HUES48 (cell line): ENCODE results near the gene SEMA3A.

Experiments used
- H3K27ac ChIP-seq: one replicate; pipeline ENCODE4 v1.7.0; 2013; ENCODE audit warnings: low read depth, low read length, inconsistent platforms
- H3K27me3 ChIP-seq: 2 replicates; pipeline ENCODE4 v1.6.1; 2013; ENCODE audit warnings: mild to moderate bottlenecking, low read length; ENCODE audit not compliant: control insufficient read depth, insufficient read depth
- H3K36me3 ChIP-seq: 2 replicates; pipeline ENCODE4 v1.6.1; 2013; ENCODE audit warnings: low read length; ENCODE audit not compliant: control insufficient read depth, insufficient read depth
- H3K4me1 ChIP-seq: 2 replicates; pipeline ENCODE4 v1.6.1; 2013; ENCODE audit warnings: mild to moderate bottlenecking, low read length; ENCODE audit not compliant: control insufficient read depth, insufficient read depth
- H3K4me3 ChIP-seq: 2 replicates; pipeline ENCODE4 v1.5.1; 2013; ENCODE audit warnings: mild to moderate bottlenecking, low read depth, low read length
- H3K9ac ChIP-seq: 2 replicates; pipeline ENCODE4 v1.6.1; 2013; ENCODE audit warnings: mild to moderate bottlenecking, low read depth, low read length, moderate library complexity
- H3K9me3 ChIP-seq: 2 replicates; pipeline ENCODE4 v1.6.1; 2013; ENCODE audit warnings: low read length; ENCODE audit not compliant: control insufficient read depth, insufficient read depth

Gene SEMA3A

GRCh38 chr7:84111842-84112241 lies 82.7 kb downstream of the SEMA3A start:
- no peak overlapping the region for H3K4me3 ChIP-seq
- no peak overlapping the region for H3K9ac ChIP-seq
- no peaks in the 10 kb centered on the region; the same call in 1 of the 2 replicates for H3K36me3 ChIP-seq
- peak overlapping the region; percentile 76 for H3K27ac ChIP-seq
- H3K4me1 ChIP-seq, result peaks cover 74% of the 10 kb centered on the region
- no peaks in the 10 kb centered on the region for H3K27me3 ChIP-seq
- no peaks in the 10 kb centered on the region for H3K9me3 ChIP-seq

GRCh38 chr7:84110400-84110799 lies 84.2 kb downstream of the SEMA3A start:
- Histone ChIP-seq H3K4me3 (peak overlapping the region; percentile 5; the same call in 1 of the 2 replicates), H3K27me3 (no peaks in the 10 kb centered on the region), H3K4me1 (peaks cover 82% of the 10 kb centered on the region), H3K36me3 (no peaks in the 10 kb centered on the region; the same call in 1 of the 2 replicates), H3K9me3 (no peaks in the 10 kb centered on the region), H3K27ac (peak overlapping the region; percentile 76), H3K9ac (peak overlapping the region; percentile 10; the same call in 1 of the 2 replicates)

GRCh38 chr7:84108787-84109186 lies 85.8 kb downstream of the SEMA3A start:
- Histone ChIP-seq H3K27ac (no peak overlapping the region), H3K9me3 (no peaks in the 10 kb centered on the region), H3K9ac (no peak overlapping the region), H3K4me3 (no peak overlapping the region), H3K4me1 (peaks cover 85% of the 10 kb centered on the region), H3K27me3 (no peaks in the 10 kb centered on the region), H3K36me3 (no peaks in the 10 kb centered on the region; the same call in 1 of the 2 replicates)

- H3K9ac ChIP-seq, result no peak overlapping the region
- no peaks in the 10 kb centered on the region for H3K9me3 ChIP-seq
- H3K36me3 ChIP-seq, result no peaks in the 10 kb centered on the region; the same call in 1 of the 2 replicates
- peaks cover 79% of the 10 kb centered on the region for H3K4me1 ChIP-seq
- no peak overlapping the region for H3K4me3 ChIP-seq
- no peaks in the 10 kb centered on the region for H3K27me3 ChIP-seq
- peak overlapping the region; percentile 58 for H3K27ac ChIP-seq
Observed at GRCh38 chr7:84108119-84108518, 86.5 kb downstream of the SEMA3A start.

- Histone ChIP-seq H3K9me3 (no peaks in the 10 kb centered on the region), H3K4me1 (peaks cover 70% of the 10 kb centered on the region), H3K4me3 (no peak overlapping the region), H3K36me3 (no peaks in the 10 kb centered on the region; the same call in 1 of the 2 replicates), H3K9ac (no peak overlapping the region), H3K27ac (peak overlapping the region; percentile 54), H3K27me3 (no peaks in the 10 kb centered on the region)
Observed at GRCh38 chr7:84107259-84107658, 87.3 kb downstream of the SEMA3A start.

GRCh38 chr7:84106291-84106690 lies 88.3 kb downstream of the SEMA3A start:
- H3K4me3 ChIP-seq, result no peak overlapping the region
- no peaks in the 10 kb centered on the region for H3K27me3 ChIP-seq
- H3K4me1 ChIP-seq, result peaks cover 60% of the 10 kb centered on the region
- no peak overlapping the region for H3K9ac ChIP-seq
- no peaks in the 10 kb centered on the region for H3K9me3 ChIP-seq
- no peaks in the 10 kb centered on the region; the same call in 1 of the 2 replicates for H3K36me3 ChIP-seq
- H3K27ac ChIP-seq, result no peak overlapping the region

GRCh38 chr7:84105586-84105985 lies 89.0 kb downstream of the SEMA3A start:
- no peak overlapping the region for H3K4me3 ChIP-seq
- no peak overlapping the region for H3K9ac ChIP-seq
- H3K4me1 ChIP-seq, result peaks cover 53% of the 10 kb centered on the region
- H3K9me3 ChIP-seq, result no peaks in the 10 kb centered on the region
- H3K27me3 ChIP-seq, result no peaks in the 10 kb centered on the region
- H3K27ac ChIP-seq, result no peak overlapping the region
- H3K36me3 ChIP-seq, result no peaks in the 10 kb centered on the region; the same call in 1 of the 2 replicates

GRCh38 chr7:84104826-84105225 lies 89.8 kb downstream of the SEMA3A start:
- Histone ChIP-seq H3K9ac (no peak overlapping the region), H3K9me3 (no peaks in the 10 kb centered on the region), H3K27ac (no peak overlapping the region), H3K4me3 (no peak overlapping the region), H3K36me3 (no peaks in the 10 kb centered on the region; the same call in 1 of the 2 replicates), H3K27me3 (no peaks in the 10 kb centered on the region), H3K4me1 (peaks cover 46% of the 10 kb centered on the region)

GRCh38 chr7:84102213-84102612 lies 92.4 kb downstream of the SEMA3A start:
- Histone ChIP-seq H3K4me3 (no peak overlapping the region), H3K9ac (no peak overlapping the region), H3K36me3 (no peaks in the 10 kb centered on the region), H3K27me3 (no peaks in the 10 kb centered on the region), H3K9me3 (no peaks in the 10 kb centered on the region), H3K4me1 (peaks cover 22% of the 10 kb centered on the region; the same call in 1 of the 2 replicates), H3K27ac (no peak overlapping the region)

- H3K4me1 ChIP-seq, result peaks cover 11% of the 10 kb centered on the region; the same call in 1 of the 2 replicates
- no peak overlapping the region for H3K9ac ChIP-seq
- H3K27me3 ChIP-seq, result no peaks in the 10 kb centered on the region
- H3K4me3 ChIP-seq, result no peak overlapping the region
- H3K27ac ChIP-seq, result no peak overlapping the region
- no peaks in the 10 kb centered on the region for H3K36me3 ChIP-seq
- no peaks in the 10 kb centered on the region for H3K9me3 ChIP-seq
Observed at GRCh38 chr7:84100866-84101265, 93.7 kb downstream of the SEMA3A start.

- Histone ChIP-seq H3K27me3 (no peaks in the 10 kb centered on the region), H3K27ac (no peak overlapping the region), H3K9ac (no peak overlapping the region), H3K36me3 (no peaks in the 10 kb centered on the region), H3K9me3 (no peaks in the 10 kb centered on the region), H3K4me3 (no peak overlapping the region), H3K4me1 (peaks cover 15% of the 10 kb centered on the region)
Observed at GRCh38 chr7:84095971-84096370, 98.6 kb downstream of the SEMA3A start.
